NB4 (cell line): ENCODE measurements around the gene WDR7.
"Not testable (repeated sequence)": the region's sequence is repeated elsewhere in the genome, so short reads cannot be mapped to it uniquely, and the experiment has no call there.

Experiments used
- DNase-seq: peaks from one replicate; pipeline ENCODE4 v3.0.0; 2010; ENCODE audit warnings: low read depth
- H3K4me3 ChIP-seq: one replicate; pipeline ENCODE4 v1.5.1; 2011; ENCODE audit warnings: mild to moderate bottlenecking, low read depth, low read length, moderate library complexity
- MAX ChIP-seq: IDR thresholded peaks from 2 replicates; pipeline ENCODE4 v1.6.1; 2011; ENCODE audit warnings: low read depth, low read length
- MYC ChIP-seq: IDR thresholded peaks from 2 replicates; pipeline ENCODE4 v1.6.1; 2011; ENCODE audit warnings: low read depth, low read length
- POLR2A ChIP-seq: IDR thresholded peaks from 2 replicates; pipeline ENCODE4 v1.6.1; 2011; ENCODE audit warnings: mild to moderate bottlenecking; ENCODE audit not compliant: insufficient read length; ENCODE audit errors: extremely low read depth
- TF ChIP-seq, protein P1 (sequence below): IDR thresholded peaks from one replicate; pipeline ENCODE4 v1.5.1; 2012; ENCODE audit warnings: low read depth, low read length

WDR7 gene

DNA sequence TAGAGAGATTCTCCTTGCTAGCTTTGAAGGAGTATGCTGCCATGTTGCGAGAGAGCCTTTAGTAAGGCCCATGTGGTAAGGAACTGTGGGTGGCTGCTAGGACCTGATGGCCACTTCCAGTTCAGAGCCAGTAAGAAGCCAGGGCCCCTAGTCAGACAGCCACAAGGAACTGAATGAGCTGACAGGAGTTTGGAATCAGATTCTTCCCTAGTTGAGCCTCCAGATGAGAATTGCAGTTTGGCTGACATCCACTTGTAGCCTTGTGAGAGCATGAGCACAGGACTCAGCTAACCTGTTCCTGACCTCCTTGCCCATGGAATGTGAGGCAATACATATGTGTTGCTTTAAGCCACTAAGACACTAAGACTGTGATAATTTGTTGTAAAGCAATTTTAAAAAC, 1.2 kb upstream of the WDR7 start:
- TF ChIP-seq POLR2A, result no peak
- TF ChIP-seq MAX, result no peak
- TF ChIP-seq MYC, result no peak
- TF ChIP-seq, protein P1, sequence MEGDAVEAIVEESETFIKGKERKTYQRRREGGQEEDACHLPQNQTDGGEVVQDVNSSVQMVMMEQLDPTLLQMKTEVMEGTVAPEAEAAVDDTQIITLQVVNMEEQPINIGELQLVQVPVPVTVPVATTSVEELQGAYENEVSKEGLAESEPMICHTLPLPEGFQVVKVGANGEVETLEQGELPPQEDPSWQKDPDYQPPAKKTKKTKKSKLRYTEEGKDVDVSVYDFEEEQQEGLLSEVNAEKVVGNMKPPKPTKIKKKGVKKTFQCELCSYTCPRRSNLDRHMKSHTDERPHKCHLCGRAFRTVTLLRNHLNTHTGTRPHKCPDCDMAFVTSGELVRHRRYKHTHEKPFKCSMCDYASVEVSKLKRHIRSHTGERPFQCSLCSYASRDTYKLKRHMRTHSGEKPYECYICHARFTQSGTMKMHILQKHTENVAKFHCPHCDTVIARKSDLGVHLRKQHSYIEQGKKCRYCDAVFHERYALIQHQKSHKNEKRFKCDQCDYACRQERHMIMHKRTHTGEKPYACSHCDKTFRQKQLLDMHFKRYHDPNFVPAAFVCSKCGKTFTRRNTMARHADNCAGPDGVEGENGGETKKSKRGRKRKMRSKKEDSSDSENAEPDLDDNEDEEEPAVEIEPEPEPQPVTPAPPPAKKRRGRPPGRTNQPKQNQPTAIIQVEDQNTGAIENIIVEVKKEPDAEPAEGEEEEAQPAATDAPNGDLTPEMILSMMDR, result no peak
- DNase-seq, result no peak
- peak overlapping the region; percentile 76 for H3K4me3 ChIP-seq

DNA sequence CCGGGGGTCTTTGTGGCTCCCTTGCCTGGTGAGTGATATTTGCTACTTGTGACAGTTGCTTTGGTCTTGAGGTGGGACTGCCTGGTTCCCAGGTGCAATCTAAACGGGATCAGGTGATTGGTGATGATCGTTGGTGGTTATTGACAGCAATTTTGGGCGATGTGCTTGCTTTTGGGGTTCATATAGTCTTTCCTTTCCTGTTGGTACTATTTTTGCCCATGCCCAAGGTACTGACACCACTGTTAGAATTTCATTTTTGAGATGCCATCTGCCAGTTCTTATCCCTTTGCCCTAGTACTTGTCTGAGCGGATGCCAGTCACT, 573 bp downstream of the WDR7 start:
- H3K4me3 ChIP-seq, result peak overlapping the region; percentile 76
- DNase-seq, result no peak
- TF ChIP-seq MYC (no peak), POLR2A (no peak), MAX (no peak)
- TF ChIP-seq, protein P1, result no peak

DNA sequence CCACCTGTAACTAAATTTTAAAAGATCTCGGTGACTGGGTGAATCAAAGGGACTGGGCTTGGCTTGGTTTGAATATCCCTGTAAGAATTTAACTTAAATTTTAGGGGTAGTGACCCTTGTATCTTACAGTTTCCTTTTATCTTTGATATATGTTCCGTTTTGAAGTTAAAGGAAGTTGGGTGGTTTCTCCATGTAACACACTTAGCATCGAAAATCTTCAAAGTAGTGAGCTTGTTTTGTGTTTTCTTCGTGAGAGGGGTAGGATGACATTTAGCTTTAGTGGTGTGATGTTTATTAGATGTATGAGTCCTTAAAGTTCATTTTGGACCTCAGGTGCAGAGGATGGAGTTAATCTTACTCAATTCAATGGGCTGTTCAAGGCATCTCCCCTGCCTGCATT, 1.6 kb downstream of the WDR7 start:
- TF ChIP-seq MAX (no peak), MYC (no peak), POLR2A (no peak)
- TF ChIP-seq, protein P1, result no peak
- no peak for DNase-seq
- peak overlapping the region; percentile 76 for H3K4me3 ChIP-seq

GRCh38 chr18:56654280-56654679, 3.1 kb downstream of the WDR7 start:
- not testable (repeated sequence) for H3K4me3 ChIP-seq

GRCh38 chr18:56658261-56658660, 7.1 kb downstream of the WDR7 start:
- no peak for DNase-seq
- H3K4me3 ChIP-seq, result no peak overlapping the region
- TF ChIP-seq MAX, result no peak
- TF ChIP-seq MYC, result no peak
- TF ChIP-seq, protein P1, result no peak
- TF ChIP-seq POLR2A, result no peak

More at GRCh38 chr18:56654280-56654679, 3.1 kb downstream of the WDR7 start:
- DNase-seq, result not testable (repeated sequence)

- TF ChIP-seq MYC (no peak), MAX (no peak), POLR2A (no peak)
- TF ChIP-seq, protein P1, result no peak
- no peak for DNase-seq
- H3K4me3 ChIP-seq, result no peak overlapping the region
These were observed 8.0 kb downstream of the WDR7 start for GRCh38 chr18:56659111-56659510.
